HepG2 (cell line): Measurements from ENCODE around the gene ARHGEF16. TPM values are rescaled to one million over a fixed set of nuclear protein-coding genes. Genes with fewer than 3 reads are reported as not detected.

Experiments used
- AKAP8 ChIP-seq: sonication (generic); formaldehyde crosslinking; IDR thresholded peaks from 2 replicates; pipeline ENCODE4 v1.5.1; 2020; ENCODE audit warnings: mild to moderate bottlenecking, missing genetic modification reagents
- ARID5B ChIP-seq: IDR thresholded peaks from 2 replicates; pipeline ENCODE4 v1.4.0; 2020; ENCODE audit warnings: mild to moderate bottlenecking, missing genetic modification reagents
- HNF1A ChIP-seq, 2 experiments: sonication (generic) in 1 of 2; formaldehyde crosslinking in 1 of 2; IDR thresholded peaks; 2 replicates each; pipeline versions ENCODE4 v1.4.0 to v1.6.1; 2016 to 2020; ENCODE audit warnings: borderline replicate concordance in 1 of 2, low read depth in 1 of 2, mild to moderate bottlenecking in 1 of 2, missing genetic modification reagents in 1 of 2
- MED1 ChIP-seq: sonication (generic); formaldehyde crosslinking; IDR thresholded peaks from 2 replicates; pipeline ENCODE4 v1.4.0; 2020; ENCODE audit warnings: missing genetic modification reagents
- THYN1 ChIP-seq: sonication (generic); formaldehyde crosslinking; IDR thresholded peaks from 2 replicates; pipeline ENCODE4 v1.8.1; 2023; ENCODE audit warnings: low read depth, mild to moderate bottlenecking, moderate library complexity, missing genetic modification reagents, borderline replicate concordance
- ZBTB49 ChIP-seq: sonication (generic); formaldehyde crosslinking; IDR thresholded peaks from 2 replicates; pipeline ENCODE4 v1.4.0; 2020; ENCODE audit warnings: missing genetic modification reagents, borderline replicate concordance
- ZMAT3 ChIP-seq: sonication (generic); formaldehyde crosslinking; conservative IDR thresholded peaks from 2 replicates; pipeline ENCODE4 v1.7.0; 2021; ENCODE audit warnings: missing genetic modification reagents
- ZNF367 ChIP-seq: sonication (generic); formaldehyde crosslinking; IDR thresholded peaks from 2 replicates; pipeline ENCODE4 v1.4.0; 2020; ENCODE audit warnings: missing genetic modification reagents, borderline replicate concordance
- ZNF770 ChIP-seq: sonication (generic); formaldehyde crosslinking; IDR thresholded peaks from 2 replicates; pipeline ENCODE4 v1.5.0; 2020; ENCODE audit warnings: mild to moderate bottlenecking, missing genetic modification reagents
- polyA plus RNA-seq, 8 experiments: library from polyadenylated mRNA; depleted of rRNA in 3 of 8; stranded (reverse) in 7 of 8; unstranded in 1 of 8; fragments of >200 nt; fragmentation: Illumina TruSeq in 4 of 8; extraction: Trizol in 4 of 8; gene quantifications; 2 replicates each; pipeline versions ENCODE4 v1.2.1 to v1.2.3, GENCODE V29; 2011 to 2016; ENCODE audit warnings: low read depth in 4 of 8, missing spikeins in 1 of 8, mixed read lengths in 1 of 8; ENCODE audit not compliant: insufficient read depth in 1 of 8
- total RNA-seq, 5 experiments: library from RNA; depleted of rRNA; stranded (reverse); fragments of >200 nt; fragmentation: Illumina TruSeq; extraction: Trizol; gene quantifications; 2 replicates each; pipeline ENCODE4 v1.2.3, GENCODE V29; 2016; ENCODE audit warnings: low read depth in 1 of 5
- TF ChIP-seq, protein P1 (sequence below): IDR thresholded peaks from 2 replicates; pipeline ENCODE4 v1.6.1; 2012; ENCODE audit warnings: low read length, improper control_type of control experiment

The ARHGEF16 gene
- total and polyA plus RNA-seq, 2 of the 13 experiments (the other 11 are each of a cell fraction or from before 2014, with no cell fraction given) = 20.3 to 39.9 TPM

GRCh38 chr1:3454811-3455618 lies 550 bp downstream of the ARHGEF16 start (continued):
- no peak; the same call in 1 of the 2 replicates for TF ChIP-seq HNF1A (IDR thresholded peaks at IDR 0.05; ENCODE audit: low read depth)
- peak; percentile 34; the same call in 1 of the 2 replicates for TF ChIP-seq HNF1A (CRISPR knock-in tag; IDR thresholded peaks at IDR 0.05; ENCODE audit: borderline replicate concordance)
- no peak for TF ChIP-seq ZNF367 (CRISPR knock-in tag)
- TF ChIP-seq ZNF770 (CRISPR knock-in tag) = no peak
- no peak for TF ChIP-seq THYN1 (CRISPR knock-in tag)
- no peak for TF ChIP-seq ZBTB49 (CRISPR knock-in tag)
- TF ChIP-seq AKAP8 (CRISPR knock-in tag) = no peak
- no peak for TF ChIP-seq ZMAT3 (CRISPR knock-in tag)
- TF ChIP-seq ARID5B (CRISPR knock-in tag) = peak; percentile 46; the same call in 1 of the 2 replicates
- TF ChIP-seq MED1 (CRISPR knock-in tag) = peak; percentile 83
- TF ChIP-seq, protein P1, sequence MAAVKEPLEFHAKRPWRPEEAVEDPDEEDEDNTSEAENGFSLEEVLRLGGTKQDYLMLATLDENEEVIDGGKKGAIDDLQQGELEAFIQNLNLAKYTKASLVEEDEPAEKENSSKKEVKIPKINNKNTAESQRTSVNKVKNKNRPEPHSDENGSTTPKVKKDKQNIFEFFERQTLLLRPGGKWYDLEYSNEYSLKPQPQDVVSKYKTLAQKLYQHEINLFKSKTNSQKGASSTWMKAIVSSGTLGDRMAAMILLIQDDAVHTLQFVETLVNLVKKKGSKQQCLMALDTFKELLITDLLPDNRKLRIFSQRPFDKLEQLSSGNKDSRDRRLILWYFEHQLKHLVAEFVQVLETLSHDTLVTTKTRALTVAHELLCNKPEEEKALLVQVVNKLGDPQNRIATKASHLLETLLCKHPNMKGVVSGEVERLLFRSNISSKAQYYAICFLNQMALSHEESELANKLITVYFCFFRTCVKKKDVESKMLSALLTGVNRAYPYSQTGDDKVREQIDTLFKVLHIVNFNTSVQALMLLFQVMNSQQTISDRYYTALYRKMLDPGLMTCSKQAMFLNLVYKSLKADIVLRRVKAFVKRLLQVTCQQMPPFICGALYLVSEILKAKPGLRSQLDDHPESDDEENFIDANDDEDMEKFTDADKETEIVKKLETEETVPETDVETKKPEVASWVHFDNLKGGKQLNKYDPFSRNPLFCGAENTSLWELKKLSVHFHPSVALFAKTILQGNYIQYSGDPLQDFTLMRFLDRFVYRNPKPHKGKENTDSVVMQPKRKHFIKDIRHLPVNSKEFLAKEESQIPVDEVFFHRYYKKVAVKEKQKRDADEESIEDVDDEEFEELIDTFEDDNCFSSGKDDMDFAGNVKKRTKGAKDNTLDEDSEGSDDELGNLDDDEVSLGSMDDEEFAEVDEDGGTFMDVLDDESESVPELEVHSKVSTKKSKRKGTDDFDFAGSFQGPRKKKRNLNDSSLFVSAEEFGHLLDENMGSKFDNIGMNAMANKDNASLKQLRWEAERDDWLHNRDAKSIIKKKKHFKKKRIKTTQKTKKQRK = no peak
